Ureter (tissue), 1 donor: Measurements from ENCODE around the gene HTR6. TPM values are rescaled to one million over a fixed set of nuclear protein-coding genes. Genes with fewer than 3 reads are reported as not detected.
"Not testable (repeated sequence)": the region's sequence is repeated elsewhere in the genome, so short reads cannot be mapped to it uniquely, and the experiment has no call there.

Experiments
- DNase-seq: peaks from one replicate; pipeline ENCODE4 v3.0.0-alpha.2; 2020; ENCODE audit warnings: low spot score
- total RNA-seq: library from RNA; stranded (reverse); gene quantifications from one replicate; pipeline ENCODE4 v1.2.4, GENCODE V29; 2023
- donor health status: DM: yes; HTN: yes; CAD: no.

HTR6 gene
- total RNA-seq, 1 donor from 2014 or later, result not detected

GRCh38 chr1:19639228-19639627, 25.4 kb upstream of the HTR6 start:
- not testable (repeated sequence) for DNase-seq

- no peak for DNase-seq
Measured at GRCh38 chr1:19639999-19640362, 24.7 kb upstream of the HTR6 start.

GRCh38 chr1:19640363-19641316, 24.0 kb upstream of the HTR6 start:
- DNase-seq, result no peak

GRCh38 chr1:19643121-19643520, 21.6 kb upstream of the HTR6 start:
- DNase-seq, result peak; percentile 69

GRCh38 chr1:19643602-19644394, 20.9 kb upstream of the HTR6 start, which contains the start of gene NBL1:
TSS of gene NBL1 (plus strand) at chr1:19644311. CDS start at chr1:19655031, 10,720 bp downstream.
- peak; percentile 77 for DNase-seq

- no peak for DNase-seq
Measured at GRCh38 chr1:19644395-19644680, 20.3 kb upstream of the HTR6 start.

GRCh38 chr1:19644681-19645410, 19.8 kb upstream of the HTR6 start:
- DNase-seq, result no peak

- no peak for DNase-seq
Measured at GRCh38 chr1:19645411-19646251, 19.0 kb upstream of the HTR6 start.

GRCh38 chr1:19646377-19647319, 18.0 kb upstream of the HTR6 start:
- peak; percentile 77 for DNase-seq

- no peak for DNase-seq
Measured at GRCh38 chr1:19647643-19648042, 17.0 kb upstream of the HTR6 start.

GRCh38 chr1:19648239-19648638, 16.4 kb upstream of the HTR6 start:
- DNase-seq, result no peak

GRCh38 chr1:19648689-19649088, 16.0 kb upstream of the HTR6 start:
- DNase-seq, result no peak

GRCh38 chr1:19650416-19651140, 14.1 kb upstream of the HTR6 start:
- DNase-seq, result no peak

- no peak for DNase-seq
Measured at GRCh38 chr1:19651141-19651737, 13.4 kb upstream of the HTR6 start.

GRCh38 chr1:19654386-19654785, 10.3 kb upstream of the HTR6 start:
- no peak for DNase-seq

GRCh38 chr1:19654886-19655717, 9.6 kb upstream of the HTR6 start:
- DNase-seq, result no peak

- DNase-seq, result no peak
Measured at GRCh38 chr1:19655718-19656080, 9.0 kb upstream of the HTR6 start.

- DNase-seq, result no peak
Measured at GRCh38 chr1:19656134-19656779, 8.4 kb upstream of the HTR6 start.
